ENCODE measurements around the gene LGALS4. TPM values are rescaled to one million over a fixed set of nuclear protein-coding genes. Genes with fewer than 3 reads are reported as not detected.
"Not testable (repeated sequence)": the region's sequence is repeated elsewhere in the genome, so short reads cannot be mapped to it uniquely, and the experiment has no call there.

The LGALS4 gene
- total RNA-seq, 6 experiments from 2014 or later, result 21.0 to 376 (median 186) TPM

- no peak within 1 kb of the TSS for H3K4me3 ChIP-seq
- H3K27me3 ChIP-seq, result no peaks in the 10 kb centered on the region
- ATAC-seq (no peak), DNase-seq (peak in 1 of 3 donors; percentile 33)
- no peak for TF ChIP-seq CTCF (IDR thresholded peaks at IDR 0.05)
- TF ChIP-seq POLR2A (IDR thresholded peaks at IDR 0.05), result no peak
- peaks cover 0 to 6% (median 0%) of the 10 kb centered on the region in 4 donors for H3K4me1 ChIP-seq
- WGBS (ENCODE audit: insufficient coverage, low coverage, low lambda C conversion rate, missing lambda C conversion rate), result 78% methylated on average over 6 of the region's 17 CpGs
- no peaks in the 10 kb centered on the region for H3K36me3 ChIP-seq
- H3K27ac ChIP-seq, result no peak within 1 kb of the TSS
- no peaks in the 10 kb centered on the region for H3K9me3 ChIP-seq
- intact Hi-C loops (cut with DNase I), result no loop called here
These were observed 24.1 kb downstream of the LGALS4 start, which contains the start of gene LGALS7B for GRCh38 chr19:38788478-38789243. Gene LGALS7B, plus strand, starts transcription at chr19:38789200. Its CDS starts 27 bp downstream, at chr19:38789227.

- intact Hi-C loops (cut with DNase I), result no loop called here
- Histone ChIP-seq H3K9me3 (no peaks in the 10 kb centered on the region), H3K36me3 (no peaks in the 10 kb centered on the region), H3K27me3 (no peaks in the 10 kb centered on the region), H3K27ac (no peak overlapping the region), H3K4me3 (no peak overlapping the region), H3K4me1 (peaks cover 0 to 6% (median 0%) of the 10 kb centered on the region in 4 donors)
- ATAC-seq (no peak), DNase-seq (peak in 1 of 3 donors; percentile 36)
- WGBS (ENCODE audit: insufficient coverage, low coverage, low lambda C conversion rate, missing lambda C conversion rate), result 90% methylated on average over 3 of the region's 11 CpGs
- no peak for TF ChIP-seq POLR2A (IDR thresholded peaks at IDR 0.05)
- TF ChIP-seq CTCF (IDR thresholded peaks at IDR 0.05), result no peak
These were observed 26.0 kb downstream of the LGALS4 start for GRCh38 chr19:38786572-38787265.

GRCh38 chr19:38786061-38786460, 26.7 kb downstream of the LGALS4 start:
- H3K9me3 ChIP-seq; H3K27me3 ChIP-seq; H3K4me1 ChIP-seq; H3K4me3 ChIP-seq; H3K27ac ChIP-seq; intact Hi-C loops (cut with DNase I); H3K36me3 ChIP-seq; ATAC-seq: not testable (repeated sequence)
- peak in 1 of 3 donors; percentile 5 for DNase-seq
- WGBS (ENCODE audit: insufficient coverage, low coverage, low lambda C conversion rate, missing lambda C conversion rate), result 88% methylated on average over 3 of the region's 3 CpGs

GRCh38 chr19:38785187-38785699, 27.5 kb downstream of the LGALS4 start:
- Histone ChIP-seq H3K36me3 (no peaks in the 10 kb centered on the region), H3K27me3 (no peaks in the 10 kb centered on the region), H3K27ac (no peak overlapping the region), H3K4me3 (no peak overlapping the region), H3K9me3 (no peaks in the 10 kb centered on the region), H3K4me1 (peaks cover 0 to 6% (median 0%) of the 10 kb centered on the region in 4 donors)
- intact Hi-C loops (cut with DNase I), result no loop called here
- DNase-seq, result peak in 1 of 3 donors; percentile 29
- TF ChIP-seq POLR2A (IDR thresholded peaks at IDR 0.05) (no peak), CTCF (IDR thresholded peaks at IDR 0.05) (no peak)
- ATAC-seq, result no peak
- WGBS (ENCODE audit: insufficient coverage, low coverage, low lambda C conversion rate, missing lambda C conversion rate), result 100% methylated on average over 1 of the region's 7 CpGs

GRCh38 chr19:38784224-38784623, 28.5 kb downstream of the LGALS4 start:
- no peak overlapping the region for H3K4me3 ChIP-seq
- H3K4me1 ChIP-seq, result peaks cover 0 to 6% (median 0%) of the 10 kb centered on the region in 4 donors
- H3K27ac ChIP-seq, result no peak overlapping the region
- H3K27me3 ChIP-seq, result no peaks in the 10 kb centered on the region
- DNase-seq (peak in 1 of 3 donors; percentile 5), ATAC-seq (peak in 3 of 4 donors; percentile 61 to 85 (median 70))
- intact Hi-C loops (cut with DNase I), result no loop called here
- TF ChIP-seq CTCF (IDR thresholded peaks at IDR 0.05) (no peak), POLR2A (IDR thresholded peaks at IDR 0.05) (no peak)
- WGBS (ENCODE audit: insufficient coverage, low coverage, low lambda C conversion rate, missing lambda C conversion rate), result 56% methylated on average over 3 of the region's 3 CpGs
- H3K36me3 ChIP-seq, result no peaks in the 10 kb centered on the region
- H3K9me3 ChIP-seq, result no peaks in the 10 kb centered on the region

GRCh38 chr19:38782212-38782611, 30.5 kb downstream of the LGALS4 start:
- H3K27me3 ChIP-seq; ATAC-seq; H3K4me1 ChIP-seq; H3K36me3 ChIP-seq; H3K9me3 ChIP-seq; H3K27ac ChIP-seq; intact Hi-C loops (cut with DNase I); H3K4me3 ChIP-seq: not testable (repeated sequence)
- WGBS (ENCODE audit: insufficient coverage, low coverage, low lambda C conversion rate, missing lambda C conversion rate), result 83% methylated on average over 10 of the region's 13 CpGs
- peak in 1 of 3 donors; percentile 27 for DNase-seq

All from right lobe of liver (tissue), 6 donors.